Activated CD4-positive, alpha-beta T cell treated with anti-CD3 and anti-CD28 coated beads, Interleukin-2, Interleukin-4, amounts not matched to agents 100 ng/mL and 50 ng/mL, durations not matched to agents 16 hours and 8 hours (primary cell): Measurements from ENCODE around the gene RMI2.

Experiments used
- DNase-seq: peaks from one replicate; pipeline ENCODE4 v3.0.0-alpha.2; 2020; ENCODE audit warnings: low spot score

Gene RMI2

GRCh38 chr16:11399261-11399831 is 54.1 kb downstream of the RMI2 start:
- no peak for DNase-seq

- no peak for DNase-seq
Observed at GRCh38 chr16:11400076-11400475, 54.8 kb downstream of the RMI2 start.
